Kidney tubule cell (primary cell): Measurements from ENCODE around the gene GCC1.

ENCODE experiments used
- DNase-seq: peaks from one replicate; pipeline ENCODE4 v3.0.0-alpha.2; 2018; ENCODE audit warnings: low spot score

The GCC1 gene

DNA sequence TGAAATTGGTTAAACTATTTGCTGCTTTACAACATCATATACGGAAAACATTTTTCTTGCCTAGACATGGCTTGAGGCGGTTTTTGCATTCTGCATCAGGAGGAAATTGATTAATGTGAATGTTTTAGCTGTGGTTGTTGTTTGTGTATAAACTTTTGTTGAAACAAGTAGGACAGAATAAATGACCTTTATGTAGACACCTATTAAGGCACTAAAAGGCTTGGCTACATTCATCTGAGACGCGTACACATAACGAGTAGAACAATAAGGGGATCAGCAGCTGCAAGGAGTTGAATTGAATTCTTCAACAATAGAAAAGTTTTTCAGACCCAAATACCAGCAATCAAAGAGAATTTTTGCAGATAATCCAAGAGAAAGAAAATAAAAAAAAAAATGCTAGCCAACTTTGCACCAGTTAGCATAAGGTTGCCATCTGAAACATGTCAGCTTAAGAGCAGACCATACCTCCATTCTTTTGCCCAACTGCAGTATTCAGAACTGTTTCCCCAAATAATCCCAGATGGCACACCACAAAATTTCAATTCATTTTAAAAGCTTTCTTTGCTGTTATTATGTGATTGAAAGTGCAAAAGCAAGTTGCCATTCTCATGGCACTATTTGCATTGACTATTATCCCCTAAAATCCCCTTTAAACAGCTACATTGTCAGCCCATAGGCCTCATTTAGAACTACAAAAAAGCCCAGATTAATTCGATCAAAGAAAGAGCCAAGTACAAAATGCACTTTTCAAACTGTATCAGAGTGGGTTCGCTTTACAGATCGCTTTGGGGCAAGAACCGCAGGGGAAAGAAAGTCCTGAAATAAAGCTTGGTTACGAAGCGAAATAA, 49.6 kb downstream of the GCC1 start:
- DNase-seq: no peak

DNA sequence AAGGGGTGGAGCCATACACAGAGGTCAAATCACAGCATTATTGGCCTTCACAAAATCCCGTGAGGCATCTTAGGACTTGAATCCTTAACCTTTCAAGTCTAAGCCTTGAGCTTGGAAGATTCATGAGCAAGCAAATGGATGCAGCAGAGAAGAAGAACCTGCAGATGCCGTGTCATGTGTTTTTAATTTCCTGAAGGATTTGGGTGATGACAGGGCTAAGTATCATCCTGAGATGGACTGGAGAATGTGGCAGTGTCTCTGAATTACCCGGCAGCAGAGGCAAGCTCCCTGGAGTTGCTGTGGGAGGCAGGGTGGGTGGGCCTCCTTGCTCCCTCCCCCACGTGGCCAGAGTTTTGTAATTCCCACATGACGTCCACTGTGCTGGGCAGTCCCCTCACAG, 50.8 kb downstream of the GCC1 start:
- DNase-seq: no peak

DNA sequence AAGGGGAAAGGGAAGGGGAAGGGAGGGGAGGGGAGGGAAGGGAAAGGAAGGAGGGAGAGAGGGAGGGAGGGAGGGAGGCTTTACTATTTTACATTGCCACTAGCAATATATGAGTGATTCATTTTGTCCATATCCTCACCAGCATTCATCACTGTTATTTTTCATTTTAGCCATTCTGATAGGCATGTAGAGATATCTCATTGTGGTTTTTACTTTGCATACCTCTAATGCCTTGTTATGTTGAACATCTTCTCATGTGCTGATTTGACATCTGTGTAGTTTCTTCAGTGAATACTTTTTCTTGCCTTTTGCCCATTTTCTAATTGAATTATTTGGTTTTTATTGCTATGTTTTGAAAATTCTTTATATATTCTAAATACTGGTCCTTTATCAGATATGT, 52.7 kb downstream of the GCC1 start:
- DNase-seq: no peak

DNA sequence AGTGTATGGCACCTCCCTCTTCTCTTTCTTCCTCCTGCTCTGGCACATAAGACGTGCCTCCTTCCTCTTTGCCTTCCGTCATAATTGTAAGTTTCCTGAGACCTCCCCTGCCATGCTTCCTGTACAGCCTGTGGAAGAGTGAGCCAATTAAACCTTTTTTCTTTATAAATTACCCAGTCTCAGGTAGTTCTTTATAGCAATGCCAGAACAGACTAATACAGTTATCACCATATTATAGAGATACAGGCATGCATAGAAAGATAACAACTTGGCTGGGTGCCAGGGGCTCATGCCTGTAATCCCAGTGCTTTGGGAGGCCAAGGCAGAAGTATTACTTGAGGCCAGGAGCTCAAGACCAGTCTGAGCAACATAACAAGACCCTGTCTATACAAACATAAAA, 53.2 kb downstream of the GCC1 start:
- DNase-seq: no peak
